DMS79 treated with DMSO at 0.1 percent for 48 hours (cell line): ENCODE data around the gene MEN1.
A peak's percentile ranks its signal among the peaks of the same experiment; 100 is the strongest.
"Not testable (repeated sequence)": the region's sequence is repeated elsewhere in the genome, so short reads cannot be mapped to it uniquely, and the experiment has no call there.

Experiments used
- DNase-seq: peaks from one replicate; lab custom pipeline; 2025; lab: John Stamatoyannopoulos, UW

The MEN1 gene

DNA sequence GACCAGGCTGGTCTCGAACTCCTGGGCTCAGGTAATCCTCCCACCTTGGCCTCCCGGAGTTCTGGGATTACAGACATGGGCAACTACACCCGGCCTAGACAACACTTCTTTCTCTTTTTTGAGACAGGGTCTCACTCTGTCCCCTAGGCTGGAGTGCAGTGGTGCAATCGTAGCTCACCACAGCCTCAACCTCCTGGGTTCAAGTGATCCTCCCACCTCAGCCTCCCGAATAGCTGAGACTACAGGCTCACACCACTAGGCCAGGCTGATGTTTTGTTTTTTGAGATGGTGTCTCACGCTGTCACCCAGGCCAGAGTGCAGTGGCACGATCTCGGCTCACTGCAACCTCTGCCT lies 35.4 kb upstream of the MEN1 start:
- DNase-seq = not testable (repeated sequence)

DNA sequence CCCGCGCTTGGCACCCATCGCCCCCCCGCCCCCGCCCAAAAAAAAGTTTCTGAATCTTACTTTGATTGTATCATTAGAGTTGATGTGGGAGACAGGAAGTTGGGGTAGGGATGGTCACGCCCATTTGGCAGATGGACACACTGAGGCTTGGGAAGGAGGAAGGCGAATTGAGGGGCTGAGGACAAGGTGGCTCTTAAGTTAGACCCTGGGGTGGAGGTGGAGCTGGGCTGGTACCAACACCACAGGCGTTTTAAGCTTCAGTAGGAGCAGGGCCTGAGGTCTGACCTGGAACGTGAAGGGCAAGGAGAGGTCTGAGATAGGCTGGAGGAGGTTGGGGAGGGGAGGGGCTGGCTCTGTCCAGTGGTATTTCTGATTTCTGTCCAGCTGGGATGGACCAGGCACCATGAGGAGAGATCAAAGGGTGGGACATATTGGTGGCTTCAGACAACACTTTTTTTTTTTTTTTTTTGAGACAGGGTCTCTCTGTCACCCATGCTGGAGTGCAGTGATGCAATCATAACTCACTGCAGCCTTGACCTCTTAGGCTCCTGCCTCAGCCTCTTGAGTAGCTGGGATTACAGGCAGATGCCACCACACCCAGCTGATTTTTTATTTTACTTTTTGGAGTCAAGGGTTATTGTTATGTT lies 34.9 kb upstream of the MEN1 start:
- DNase-seq = no peak

DNA sequence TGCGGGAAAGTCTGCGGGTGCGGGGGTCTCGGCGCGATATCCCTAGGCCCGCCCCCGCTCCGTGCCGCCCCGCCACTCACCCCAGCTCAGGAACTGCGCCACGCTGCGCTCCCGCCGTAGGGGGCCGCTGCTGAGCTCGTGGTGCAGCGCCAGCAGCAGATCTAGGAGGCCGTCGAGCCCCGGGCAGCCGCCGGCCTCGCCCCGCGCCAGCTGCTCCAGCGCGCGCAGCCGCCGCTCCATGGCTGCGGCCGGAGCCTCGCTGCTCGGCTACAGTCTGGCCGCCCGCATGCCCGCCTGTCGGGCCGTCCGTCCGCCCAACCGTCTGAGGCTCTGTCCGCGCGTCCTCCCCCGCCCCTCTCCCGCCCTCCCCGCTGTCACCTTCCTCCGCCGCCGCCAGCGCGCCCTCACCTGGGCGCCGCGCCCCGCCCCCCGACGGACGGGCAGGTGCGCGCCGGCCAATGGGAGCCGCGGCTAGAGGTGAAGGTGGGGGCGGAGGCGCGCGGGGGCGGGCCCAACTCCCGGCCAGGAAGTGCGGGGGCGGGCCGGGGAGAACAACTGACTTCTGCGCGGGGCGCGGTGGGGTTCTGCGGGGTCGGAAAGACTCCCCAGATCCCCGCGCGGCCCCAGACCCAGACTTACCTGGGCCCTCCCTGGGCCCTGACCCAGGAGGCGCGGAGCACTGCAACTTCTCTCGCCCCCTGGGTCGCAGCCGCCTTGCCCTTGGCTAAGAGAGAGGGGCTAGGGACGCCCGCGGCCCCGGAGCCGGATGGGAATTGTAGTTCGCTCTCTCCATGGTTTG lies 34.2 kb upstream of the MEN1 start, which contains the start of gene CDC42BPG:
Gene CDC42BPG, minus strand, starts transcription at position 324 of the 799 bp plus-strand sequence. Its CDS starts 84 bp downstream, at position 240.
- DNase-seq = peak; percentile 82

DNA sequence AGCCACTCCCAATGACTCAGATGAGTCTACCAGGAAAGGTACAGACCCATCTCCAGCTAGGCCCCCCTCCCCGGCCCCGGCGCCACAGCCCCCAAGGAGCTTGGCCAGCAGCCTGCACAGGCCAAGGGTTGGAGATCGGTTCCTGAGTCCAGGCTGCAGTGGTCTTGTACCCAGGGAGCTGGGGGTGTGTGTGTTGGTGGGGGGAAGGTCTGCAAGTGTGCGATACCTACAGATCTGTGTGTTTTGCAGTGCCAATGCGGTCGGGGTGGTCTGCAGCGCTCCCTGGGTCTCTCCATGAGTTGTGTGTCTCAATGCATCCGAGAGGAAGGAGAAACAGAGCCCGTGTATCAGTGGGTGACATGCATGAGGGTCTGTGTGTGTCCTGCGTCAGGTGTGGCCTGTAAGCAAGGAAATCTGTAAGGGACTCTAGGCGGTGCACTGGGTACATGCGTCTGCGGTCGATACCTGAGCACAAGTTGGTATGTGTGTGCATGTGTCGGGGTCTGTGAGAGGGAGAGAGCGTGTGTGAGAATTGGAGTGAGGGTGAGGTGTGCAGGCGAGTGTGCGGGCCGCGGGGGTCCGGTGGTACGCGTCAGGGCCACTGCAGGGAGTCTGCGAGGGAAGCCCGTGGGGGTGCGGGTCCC lies 33.5 kb upstream of the MEN1 start:
- DNase-seq = peak; percentile 22

DNA sequence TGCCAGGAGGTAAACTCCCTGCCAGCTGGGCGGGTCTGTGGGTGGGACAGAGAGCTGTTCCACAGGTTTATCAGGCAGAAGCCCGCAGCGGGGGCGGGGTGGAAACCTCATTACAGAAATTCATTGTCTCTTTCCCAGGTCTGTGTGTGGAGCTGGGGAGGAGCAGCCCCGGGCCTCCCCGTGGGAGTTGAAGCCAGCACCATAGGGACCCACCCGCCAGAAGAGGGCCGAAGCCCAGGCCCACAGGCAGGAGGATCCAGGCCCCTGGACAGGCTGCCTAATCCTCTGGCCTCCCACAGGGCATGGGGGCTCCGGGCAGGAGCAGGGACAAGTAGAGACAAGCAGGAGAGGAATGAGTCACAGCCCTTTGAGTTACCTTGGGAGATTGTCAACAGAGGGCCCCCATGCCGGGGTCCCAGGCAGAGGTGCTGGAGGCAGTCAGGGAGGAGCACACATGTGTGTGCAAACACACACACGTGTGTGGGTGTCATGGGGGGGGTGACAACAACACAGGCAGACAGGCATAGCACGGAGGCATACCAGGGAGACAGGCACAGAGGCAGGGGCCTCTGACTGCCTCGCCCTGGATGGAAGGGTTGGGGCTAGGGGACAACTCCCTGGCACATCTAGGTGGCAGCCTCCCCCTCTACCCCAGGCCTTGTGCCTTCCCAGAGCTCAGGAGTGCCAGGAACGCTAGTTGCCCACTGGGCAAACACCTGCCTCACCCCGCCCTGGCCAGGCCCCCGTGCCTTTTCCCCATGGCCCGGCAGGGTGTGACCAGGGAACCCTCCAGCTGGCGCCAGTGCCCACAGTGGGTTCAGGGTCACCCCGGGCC lies 32.7 kb upstream of the MEN1 start:
- peak; percentile 43 for DNase-seq

DNA sequence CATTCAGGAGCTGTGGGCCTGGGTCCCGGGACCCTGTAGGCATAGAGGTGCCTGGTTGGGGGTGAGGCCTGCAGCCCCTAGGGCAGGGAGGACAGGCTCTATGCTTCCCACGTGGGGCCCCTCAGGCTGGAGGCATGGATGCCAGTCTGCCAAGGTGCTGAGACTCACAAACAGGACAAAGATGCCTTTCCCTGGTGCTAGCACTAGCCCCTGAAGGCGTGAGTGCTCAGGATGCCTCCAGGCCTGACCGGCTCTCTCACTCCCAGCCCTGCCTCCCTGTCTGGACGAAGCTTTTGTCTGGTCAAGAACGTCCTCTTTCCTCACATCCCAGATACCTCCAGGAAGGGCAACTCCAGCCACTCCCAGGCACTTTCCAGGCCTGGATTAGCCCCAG lies 32.0 kb upstream of the MEN1 start:
- no peak for DNase-seq

DNA sequence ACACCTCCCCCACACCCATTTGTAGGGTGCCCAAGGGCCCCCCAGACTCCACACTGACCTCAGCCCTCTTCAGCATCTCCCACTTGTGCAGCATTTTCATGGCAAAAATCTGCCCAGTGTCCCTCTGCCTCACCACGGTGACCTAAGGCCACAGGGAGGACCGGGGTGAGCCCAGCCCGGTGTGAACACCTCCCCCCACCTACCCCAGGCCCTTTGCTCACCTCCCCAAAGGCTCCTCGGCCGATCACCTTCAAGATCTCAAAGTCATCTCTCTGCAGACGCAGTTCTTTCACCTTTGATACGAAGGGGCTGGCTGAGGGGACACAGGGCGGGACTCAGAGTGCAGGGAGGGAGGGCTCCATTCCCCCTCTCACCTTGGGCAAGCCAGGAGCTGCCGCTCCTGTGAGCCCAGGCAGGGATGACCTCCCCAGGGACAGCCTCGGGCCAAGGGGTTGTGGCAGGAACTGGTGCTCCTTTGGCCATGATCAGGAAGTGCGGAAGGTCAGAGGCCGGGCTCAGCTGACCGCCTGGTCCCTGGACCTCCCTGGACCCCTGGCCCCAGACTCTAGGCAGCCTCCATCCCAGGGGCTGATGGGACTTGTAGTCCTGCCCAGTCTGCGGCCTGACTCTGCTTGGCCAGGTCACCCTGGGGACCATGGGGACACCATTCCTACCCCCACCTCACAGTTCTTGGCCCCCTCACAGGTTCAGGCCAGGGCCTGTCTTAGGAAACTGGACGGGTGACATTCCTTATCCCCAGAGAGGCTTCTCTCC lies 31.4 kb upstream of the MEN1 start:
- no peak for DNase-seq

DNA sequence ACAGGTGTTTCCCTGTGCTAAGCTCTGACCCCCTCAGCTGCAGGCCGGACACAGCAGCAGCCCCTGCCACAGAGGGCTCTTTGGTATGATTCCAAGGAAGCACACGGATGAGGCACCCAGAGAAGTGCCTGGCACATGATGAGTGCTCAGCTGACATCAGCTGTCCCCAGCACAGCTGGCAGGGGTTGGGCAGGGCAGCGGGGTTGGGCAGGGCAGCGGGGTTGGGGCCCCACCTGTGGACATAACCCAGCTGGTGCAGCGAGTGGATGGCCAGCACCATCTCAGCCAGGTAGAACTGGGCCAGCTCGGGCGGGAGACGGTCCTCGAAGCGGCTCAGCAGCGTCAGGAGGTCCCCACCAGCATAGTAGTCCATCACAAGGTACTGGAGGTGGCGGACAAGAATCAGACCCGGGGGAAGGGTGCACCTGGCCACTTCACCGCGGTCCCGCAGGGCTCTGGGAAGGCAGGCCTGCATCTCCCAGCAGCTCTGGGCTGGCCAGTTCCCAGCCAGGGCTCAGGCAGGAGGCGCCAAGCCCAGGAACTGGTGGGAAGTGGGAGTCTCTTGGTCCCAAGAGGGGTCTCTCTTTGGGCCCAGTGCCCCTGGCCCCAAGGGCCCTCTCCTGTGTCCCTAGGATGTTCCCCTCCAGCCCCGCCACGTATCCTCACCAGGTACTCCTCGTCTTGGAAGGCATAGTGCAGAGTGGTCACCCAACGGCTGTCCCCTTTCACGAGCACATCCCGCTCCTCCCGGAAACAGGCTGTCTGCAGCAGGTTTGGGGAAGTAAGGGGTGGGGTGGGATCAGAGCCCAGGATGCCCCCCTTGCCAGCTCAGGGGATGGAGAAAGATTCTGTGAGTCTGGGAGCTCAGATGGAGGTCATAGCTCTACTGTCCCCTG lies 29.8 kb upstream of the MEN1 start:
- DNase-seq = no peak

DNA sequence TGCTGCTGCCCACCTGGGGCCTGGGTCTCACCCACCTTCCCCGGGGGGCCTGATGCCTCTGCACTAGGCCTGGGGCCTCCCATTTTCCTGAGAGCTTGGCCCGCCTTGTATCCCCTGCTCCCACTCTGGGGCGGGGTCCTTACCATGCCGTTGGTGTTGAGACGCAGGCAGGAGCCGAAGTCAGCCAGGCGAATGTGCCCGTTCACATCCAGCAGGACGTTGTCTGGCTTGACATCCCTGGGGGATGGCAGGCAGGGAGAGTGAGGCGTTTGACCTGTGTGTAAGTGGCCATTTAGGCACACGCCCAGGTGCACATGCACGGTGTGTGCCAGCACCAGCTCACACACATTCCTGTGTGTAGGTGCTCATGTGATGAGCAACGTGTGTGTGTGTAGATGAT lies 29.0 kb upstream of the MEN1 start:
- DNase-seq = no peak

DNA sequence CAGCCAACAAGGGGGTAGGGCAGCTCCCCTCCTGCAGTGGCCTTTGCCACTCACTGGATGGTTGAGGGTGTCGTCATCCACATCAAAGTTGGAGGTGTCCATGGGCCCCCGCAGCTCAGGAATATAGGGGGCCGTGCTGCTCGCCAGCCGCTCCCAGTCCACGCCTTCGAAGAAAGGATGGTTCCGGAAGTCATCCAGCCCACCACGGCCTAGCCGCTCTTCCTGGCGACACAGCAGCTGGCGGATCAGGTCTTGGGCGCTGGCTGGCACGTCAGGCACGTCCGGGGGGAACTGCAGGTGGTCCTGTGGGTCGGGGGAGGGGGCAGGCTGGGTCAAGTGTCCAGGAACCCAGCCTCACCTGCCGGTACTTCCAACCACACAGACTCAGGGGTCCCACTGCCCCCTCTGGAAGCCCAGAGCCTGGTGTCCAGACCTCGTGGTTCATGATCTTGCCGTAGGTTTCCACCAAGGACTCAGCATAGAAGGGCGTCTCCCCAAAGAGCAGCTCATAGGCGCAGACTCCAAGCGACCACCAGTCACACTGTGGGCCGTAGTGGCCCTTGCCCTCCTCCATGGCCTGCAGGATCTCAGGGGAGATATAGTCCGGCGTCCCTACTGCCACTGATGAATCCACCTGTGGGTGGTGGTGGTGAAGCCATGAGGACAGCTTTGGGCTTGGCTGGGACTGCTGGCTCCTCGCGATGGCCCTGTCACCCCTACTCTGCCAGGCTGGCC lies 28.4 kb upstream of the MEN1 start:
- no peak for DNase-seq

DNA sequence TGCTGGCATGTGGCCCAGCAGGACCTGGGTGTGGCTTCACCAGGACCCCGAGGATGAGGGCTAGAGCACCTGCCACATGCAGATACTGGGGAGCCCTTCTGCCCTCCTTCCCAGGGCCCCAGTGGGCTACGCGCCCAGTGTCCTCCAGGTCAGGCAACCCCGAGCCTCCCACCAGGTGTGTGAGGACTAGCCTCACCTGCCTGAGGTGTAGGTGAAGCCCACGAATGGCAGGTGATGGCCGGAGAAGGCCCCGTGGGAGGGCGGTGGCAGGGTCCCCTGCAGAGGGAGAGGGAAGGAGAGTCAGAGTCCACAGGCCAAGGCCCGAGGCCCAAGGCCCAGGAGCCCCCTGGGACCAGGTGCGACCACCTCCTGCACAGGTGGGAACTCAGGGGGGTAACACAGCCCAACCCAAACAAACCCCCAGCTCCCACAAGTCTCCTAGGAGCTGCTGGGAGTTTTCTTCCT lies 27.6 kb upstream of the MEN1 start:
- DNase-seq = no peak

DNA sequence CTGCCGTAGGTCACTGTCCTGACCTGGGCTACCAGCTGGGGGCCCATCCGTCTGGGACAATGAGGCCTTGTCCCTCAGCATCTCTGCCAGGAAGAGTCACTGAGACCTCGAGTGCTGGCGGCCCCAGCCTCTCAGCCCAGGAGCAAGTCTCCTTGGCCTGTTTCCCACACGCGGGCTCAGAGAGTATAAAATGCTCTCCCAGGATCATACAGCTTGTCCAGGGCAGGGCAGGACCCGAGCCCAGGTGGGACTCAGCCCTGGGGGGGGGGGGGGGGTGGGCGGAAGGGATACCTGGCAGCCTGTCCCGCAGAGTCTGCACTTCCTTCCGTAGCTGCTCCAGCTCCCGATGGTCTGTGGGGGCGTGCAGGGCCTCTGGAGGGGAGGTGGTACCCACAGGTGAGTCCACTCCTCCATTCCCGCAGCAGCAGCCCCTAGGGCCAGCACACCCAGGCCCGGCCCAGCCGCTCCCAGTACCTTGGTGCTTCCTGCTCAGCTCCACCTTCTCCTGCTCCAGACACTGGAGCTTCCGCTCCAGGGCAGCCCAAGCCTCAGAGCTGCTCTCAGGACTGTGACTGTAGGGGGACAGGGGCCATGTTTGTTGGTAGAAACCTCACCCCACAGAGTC lies 26.2 kb upstream of the MEN1 start:
- DNase-seq = no peak

DNA sequence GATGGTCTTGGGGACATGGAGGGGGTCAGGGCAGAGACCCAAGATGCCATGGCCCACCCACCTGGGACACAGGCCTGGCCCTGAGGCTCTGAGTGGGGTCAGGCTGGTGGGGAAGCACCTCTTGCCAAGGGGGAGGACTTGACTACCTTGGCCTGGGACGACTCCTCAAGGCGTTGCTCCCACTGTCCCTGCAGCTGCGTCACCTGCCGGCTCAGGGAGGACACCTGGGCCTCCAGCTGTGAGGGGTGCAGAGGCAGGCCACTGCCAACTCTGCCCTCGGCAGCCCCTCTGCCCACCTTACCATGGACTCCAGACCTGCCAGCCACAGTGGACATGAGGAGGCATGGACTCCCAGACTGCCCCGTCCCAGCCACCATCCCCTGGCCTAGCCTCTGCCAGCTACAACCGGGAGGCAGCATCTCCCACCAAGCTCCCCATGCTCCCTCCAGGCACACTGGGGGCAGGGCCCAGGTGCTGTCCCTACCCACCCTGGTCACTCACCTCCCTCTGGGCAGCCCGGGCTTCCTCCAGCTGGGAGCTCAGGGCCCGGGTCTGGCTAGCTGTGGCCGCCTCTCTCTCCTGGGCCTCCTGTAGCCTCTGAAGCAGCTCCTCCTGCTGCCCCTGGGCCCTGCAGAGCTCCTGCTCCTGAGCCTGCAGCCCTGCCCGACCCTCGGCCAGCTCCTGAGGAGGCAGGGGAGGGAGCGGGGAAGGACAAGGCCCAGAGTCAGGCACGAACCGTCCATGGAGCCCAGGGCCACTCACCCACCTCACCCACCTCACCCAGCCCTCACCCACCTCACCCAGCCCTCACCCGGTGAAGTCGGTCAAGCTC lies 25.5 kb upstream of the MEN1 start:
- DNase-seq = no peak

DNA sequence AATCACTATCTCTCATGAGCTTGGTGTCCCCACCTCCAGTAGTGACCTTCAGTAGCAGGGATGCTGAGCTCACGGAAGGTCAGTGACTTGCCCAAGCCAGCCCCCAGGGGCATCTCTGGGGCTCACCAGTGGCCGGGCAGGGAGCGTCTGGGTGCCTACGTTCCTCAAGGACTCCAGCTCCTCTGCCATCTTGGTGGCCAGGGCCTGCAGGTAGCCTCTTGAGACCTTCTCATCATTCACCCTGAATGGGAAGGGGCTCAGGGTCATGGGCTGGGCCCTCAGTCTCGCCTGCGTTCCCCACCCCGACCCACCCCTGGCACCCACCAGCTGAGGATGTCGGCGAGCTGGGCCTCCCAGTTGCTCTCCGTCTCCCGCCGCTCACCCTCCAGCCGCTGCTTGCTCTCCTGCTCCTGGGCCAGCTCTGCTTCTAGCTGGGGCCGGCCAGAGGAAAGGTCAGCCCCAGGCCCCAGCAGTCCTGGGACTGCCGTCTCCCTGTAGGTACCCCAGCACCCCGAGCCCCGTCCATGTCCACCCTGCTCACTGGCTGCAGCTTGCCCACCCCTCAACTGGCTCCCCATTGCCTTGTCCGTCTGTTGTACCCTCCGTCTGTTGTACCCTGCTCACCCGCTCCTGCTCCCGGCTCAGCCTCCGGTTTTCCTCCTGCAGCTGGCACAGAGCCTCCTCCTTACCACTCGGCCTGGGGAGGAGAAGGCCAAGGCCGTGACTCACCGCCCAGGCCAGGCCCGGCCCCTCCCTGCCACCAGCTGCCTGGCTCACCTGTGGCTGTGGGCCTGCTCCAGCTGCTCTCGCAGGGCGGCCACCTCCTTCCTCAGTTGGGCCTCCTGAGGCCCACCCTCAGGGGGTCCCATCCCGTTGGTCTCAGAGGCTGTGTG lies 24.6 kb upstream of the MEN1 start:
- DNase-seq = no peak

DNA sequence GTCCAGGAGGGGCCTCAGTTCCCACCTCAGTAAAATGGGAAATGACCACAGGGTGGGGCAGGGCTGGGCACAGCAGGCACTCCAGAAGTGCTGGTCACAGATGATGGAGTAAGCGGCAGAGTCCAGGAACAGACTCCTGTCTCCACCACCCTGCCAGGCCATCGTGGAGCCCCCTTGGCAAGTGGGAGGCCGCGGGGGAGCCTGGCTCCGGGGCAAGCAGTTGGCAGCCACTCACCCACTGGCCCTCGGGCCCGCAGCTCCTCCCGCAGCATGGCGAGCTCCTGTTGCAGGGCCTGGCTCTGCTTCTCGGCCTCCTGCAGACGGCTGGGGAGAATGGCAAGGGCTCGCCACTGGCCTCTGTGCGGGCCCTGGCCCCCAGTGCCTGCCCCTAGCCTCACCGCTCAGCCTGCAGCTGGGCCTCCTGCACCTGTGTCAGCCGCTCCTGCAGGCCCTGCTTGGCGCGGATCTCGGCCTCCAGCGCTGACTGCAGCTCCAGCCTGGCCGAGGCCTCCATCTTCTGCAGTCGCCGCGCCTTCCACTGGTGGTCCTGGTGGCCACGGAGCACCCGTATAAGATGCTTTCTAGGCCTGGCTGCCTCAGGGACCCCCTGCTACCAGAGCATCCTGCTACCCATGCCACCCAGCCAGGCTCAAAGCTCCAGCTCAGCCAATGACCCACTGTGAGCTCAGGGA lies 23.8 kb upstream of the MEN1 start:
- DNase-seq = no peak

DNA sequence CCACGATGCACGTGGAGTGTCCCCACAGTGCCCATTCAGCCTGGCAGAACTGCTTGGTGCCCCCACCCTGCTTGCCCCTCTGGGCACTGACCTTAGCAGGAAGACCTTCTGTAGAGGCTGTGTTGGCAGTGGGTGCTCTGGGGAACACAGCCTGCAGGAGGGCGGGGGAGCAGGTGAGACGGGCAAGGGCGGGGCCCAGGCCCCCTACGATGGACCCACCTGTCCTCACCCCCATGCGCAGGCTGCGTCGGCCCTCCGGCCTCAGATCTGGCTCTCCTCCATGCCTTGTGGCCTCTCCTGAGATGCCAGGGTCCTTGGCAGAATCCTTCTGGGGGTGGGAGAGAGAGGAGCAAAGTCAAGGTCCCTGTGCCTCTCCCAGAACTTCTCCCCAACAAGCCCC lies 23.2 kb upstream of the MEN1 start:
- DNase-seq = no peak

DNA sequence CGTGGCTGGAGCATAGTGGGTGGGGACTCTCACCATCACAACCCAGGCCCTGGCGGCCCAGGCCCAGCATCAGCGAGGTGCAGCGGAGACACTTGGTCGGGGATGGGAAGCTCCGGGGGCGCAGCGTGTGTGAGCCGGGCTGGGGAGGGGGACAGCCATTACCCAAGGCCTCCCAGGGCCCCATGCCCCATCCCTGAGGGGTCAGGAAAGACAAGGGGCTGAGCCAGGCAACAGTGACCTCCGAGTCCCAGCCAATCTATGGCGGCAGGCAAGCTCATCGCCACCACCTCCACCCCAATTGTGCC lies 22.8 kb upstream of the MEN1 start:
- DNase-seq = no peak
